K562 (cell line): Measurements from ENCODE around the gene EPO. TPM values are rescaled to one million over a fixed set of nuclear protein-coding genes. Genes with fewer than 3 reads are reported as not detected.

ENCODE experiments used
- CHD1 ChIP-seq: fragments of 200-600 bp; sonication (generic); IDR thresholded peaks from one replicate; pipeline ENCODE4 v1.6.1; 2012; ENCODE audit warnings: mild to moderate bottlenecking, moderate library complexity, low read length, inconsistent platforms
- FOS ChIP-seq: IDR thresholded peaks from 3 replicates; pipeline ENCODE4 v1.6.1; 2011; ENCODE audit not compliant: insufficient read length; ENCODE audit errors: extremely low read depth
- HES1 ChIP-seq: fragments of 450-650 bp; IDR thresholded peaks from 2 replicates; pipeline ENCODE4 v1.6.1; 2016; ENCODE audit warnings: low read depth, mild to moderate bottlenecking, moderate library complexity
- ILF3 ChIP-seq: fragments of 450-650 bp; IDR thresholded peaks from 2 replicates; pipeline ENCODE4 v1.6.1; 2018; ENCODE audit warnings: antibody characterized with exemption, mild to moderate bottlenecking, moderate library complexity, borderline replicate concordance
- JUNB ChIP-seq: fragments of 450-650 bp; formaldehyde crosslinking; conservative IDR thresholded peaks from 2 replicates; pipeline ENCODE4 v1.4.0; 2020; ENCODE audit warnings: mild to moderate bottlenecking
- MLLT1 ChIP-seq, 2 experiments: fragments of 450-650 bp; IDR thresholded peaks; 2 replicates each; pipeline ENCODE4 v1.6.1; 2016
- NFATC3 ChIP-seq: fragments of 450-650 bp; IDR thresholded peaks from 2 replicates; pipeline ENCODE4 v1.6.1; 2017; ENCODE audit warnings: mild to moderate bottlenecking
- NR3C1 ChIP-seq: sonication (generic); formaldehyde crosslinking; IDR thresholded peaks from 2 replicates; pipeline ENCODE4 v1.8.1; 2022; ENCODE audit warnings: missing genetic modification reagents
- OTX1 ChIP-seq: fragments of 450-650 bp; formaldehyde crosslinking; IDR thresholded peaks from 2 replicates; pipeline ENCODE4 v1.4.0; 2022; ENCODE audit warnings: mild to moderate bottlenecking
- RBBP5 ChIP-seq: fragments of 200-600 bp; sonication (generic); IDR thresholded peaks from 2 replicates; pipeline ENCODE4 v1.6.1; 2012; ENCODE audit warnings: borderline replicate concordance, mild to moderate bottlenecking, low read length, control low read depth, inconsistent platforms; ENCODE audit not compliant: insufficient read depth, poor library complexity, severe bottlenecking
- RBM34 ChIP-seq: fragments of 200-400 bp; formaldehyde crosslinking; IDR thresholded peaks from 2 replicates; pipeline ENCODE4 v1.6.1; 2018; ENCODE audit warnings: low read length, borderline replicate concordance; ENCODE audit not compliant: insufficient read depth
- SIX5 ChIP-seq, 2 experiments: IDR thresholded peaks; 2 replicates each; pipeline ENCODE4 v1.6.1; 2011; ENCODE audit warnings: low read length in 2 of 2, borderline replicate concordance in 1 of 2, low read depth in 1 of 2, mild to moderate bottlenecking in 1 of 2, moderate library complexity in 1 of 2; ENCODE audit not compliant: insufficient read depth in 1 of 2
- SREBF1 ChIP-seq: fragments of 150-350 bp; IDR thresholded peaks from 2 replicates; pipeline ENCODE4 v1.6.1; 2014; ENCODE audit warnings: antibody characterized with exemption, low read depth, low read length, borderline replicate concordance
- TCF15 ChIP-seq: fragments of 250-450 bp; sonication (Bioruptor Pico); IDR thresholded peaks from 2 replicates; pipeline ENCODE4 v1.8.0; 2022; ENCODE audit warnings: moderate library complexity, mild to moderate bottlenecking, inconsistent platforms
- TOE1 ChIP-seq, 2 experiments: fragments of 450-650 bp in 1 of 2; sonication (generic) in 1 of 2; formaldehyde crosslinking in 1 of 2; IDR thresholded peaks; 2 replicates each; pipeline versions ENCODE4 v1.7.1 to v1.8.0; 2016 to 2022; ENCODE audit warnings: borderline replicate concordance in 2 of 2, mild to moderate bottlenecking in 2 of 2, antibody characterized with exemption in 1 of 2, inconsistent platforms in 1 of 2, low read depth in 1 of 2, missing genetic modification reagents in 1 of 2, moderate library complexity in 1 of 2
- TRIM24 ChIP-seq, 2 experiments: fragments of 450-650 bp; IDR thresholded peaks; 2 replicates each; pipeline ENCODE4 v1.6.1; 2016
- ZNF217 ChIP-seq: sonication (generic); formaldehyde crosslinking; IDR thresholded peaks from 2 replicates; pipeline ENCODE4 v1.8.0; 2022; ENCODE audit warnings: mild to moderate bottlenecking, missing genetic modification reagents
- ZNF274 ChIP-seq: IDR thresholded peaks from 2 replicates; pipeline ENCODE4 v1.6.1; 2011; ENCODE audit warnings: low read depth, mild to moderate bottlenecking, low read length, moderate library complexity, borderline replicate concordance
- ZNF277 ChIP-seq: fragments of 250-450 bp; sonication (Bioruptor Pico); IDR thresholded peaks from 2 replicates; pipeline ENCODE4 v1.8.0; 2022; ENCODE audit warnings: inconsistent platforms, mild to moderate bottlenecking, moderate library complexity, borderline replicate concordance
- ZSCAN29 ChIP-seq: fragments of 450-650 bp; IDR thresholded peaks from 2 replicates; pipeline ENCODE4 v1.6.1; 2017
- polyA plus RNA-seq, 8 experiments: library from polyadenylated mRNA; depleted of rRNA in 4 of 8; stranded (reverse) in 5 of 8; unstranded in 3 of 8; fragments of >200 nt; fragmentation: Nextera tagmentation in 2 of 8; fragmentation: Illumina TruSeq in 1 of 8; extraction: Ambion mirVana in 2 of 8; extraction: Trizol in 1 of 8; gene quantifications; 2 replicates each; pipeline versions ENCODE4 v1.2.1 to v1.2.3, GENCODE V29; 2011 to 2014; ENCODE audit warnings: inconsistent platforms in 1 of 8, missing spikeins in 1 of 8
- total RNA-seq, 7 experiments: library from RNA; depleted of rRNA in 6 of 7; stranded (reverse); fragments of >200 nt in 6 of 7; fragmentation: Illumina TruSeq in 2 of 7; extraction: Trizol in 2 of 7; gene quantifications; 2 replicates each; pipeline versions ENCODE4 v1.2.1 to v1.2.3, GENCODE V29; 2011 to 2021; ENCODE audit warnings: low replicate concordance in 1 of 7

The EPO gene
- total and polyA plus RNA-seq, 9 of the 15 experiments (the other 6 are each of a cell fraction or from before 2014, with no cell fraction given): 0.06 to 0.41 (median 0.07) TPM; not detected in 6

GRCh38 chr7:100705753-100706671 lies 14.3 kb upstream of the EPO start, which contains the start of gene POP7 (continued):
- peak; percentile 41 for TF ChIP-seq RBBP5
- TF ChIP-seq ZNF274: no peak
- TF ChIP-seq FOS: no peak
- TF ChIP-seq SREBF1: peak; percentile 57; the same call in 1 of the 2 replicates
- TF ChIP-seq OTX1 (CRISPR knock-in tag): peak; percentile 81; the same call in 1 of the 2 replicates
- TF ChIP-seq CHD1: peak; percentile 58
- no peak for TF ChIP-seq ILF3
- TF ChIP-seq TOE1 (IDR thresholded peaks at IDR 0.05; ENCODE audit: borderline replicate concordance): peak; percentile 67
- TF ChIP-seq TOE1 (CRISPR knock-in tag; IDR thresholded peaks at IDR 0.05; ENCODE audit: borderline replicate concordance, low read depth): peak; percentile 82; the same call in 1 of the 2 replicates
- no peak for TF ChIP-seq TCF15 (CRISPR knock-in tag)
- TF ChIP-seq MLLT1 (IDR thresholded peaks at IDR 0.05): peak; percentile 54 to 60; a peak in 2 of 4 replicates
- TF ChIP-seq ZNF277 (CRISPR knock-in tag): no peak
- no peak for TF ChIP-seq RBM34
- TF ChIP-seq NFATC3: no peak
- TF ChIP-seq ZSCAN29: 0 out of 2 replicates have a peak, but pooled peaks have one; percentile 31
- 0 out of 2 replicates have a peak, but pooled peaks have one; percentile 16 for TF ChIP-seq HES1
- no peak for TF ChIP-seq NR3C1 (CRISPR knock-in tag)
- no peak for TF ChIP-seq TRIM24 (IDR thresholded peaks at IDR 0.05)
- TF ChIP-seq SIX5 (IDR thresholded peaks at IDR 0.05; ENCODE audit: borderline replicate concordance in 1 of 2, insufficient read depth in 1 of 2, low read depth in 1 of 2, low read length in 2 of 2): no peak
- TF ChIP-seq JUNB: no peak
- no peak for TF ChIP-seq ZNF217 (CRISPR knock-in tag)
